Mesenchymal stem cell (in vitro differentiated cells and primary cell): ENCODE results near the gene CALML6.

Source experiments
- DNase-seq: peaks from one replicate; pipeline ENCODE4 v3.0.0-alpha.2; 2013
- H2AFZ ChIP-seq: one replicate; pipeline ENCODE4 v1.6.1; 2013; ENCODE audit warnings: low read depth, mild to moderate bottlenecking, control low read depth, inconsistent platforms, low read length, moderate library complexity
- H2AK5ac ChIP-seq: 2 replicates; pipeline ENCODE4 v1.6.1; 2013; ENCODE audit warnings: low read length, moderate library complexity, mild to moderate bottlenecking, inconsistent platforms; ENCODE audit not compliant: severe bottlenecking
- H2BK120ac ChIP-seq: one replicate; pipeline ENCODE4 v1.6.1; 2013; ENCODE audit warnings: low read depth, mild to moderate bottlenecking, inconsistent platforms, low read length, moderate library complexity
- H2BK12ac ChIP-seq, 2 experiments: one replicate each; pipeline ENCODE4 v1.6.1; 2013; ENCODE audit warnings: inconsistent platforms in 2 of 2, low read length in 2 of 2, mild to moderate bottlenecking in 2 of 2, moderate library complexity in 2 of 2, control low read depth in 1 of 2
- H2BK15ac ChIP-seq: one replicate; pipeline ENCODE4 v1.6.1; 2013; ENCODE audit warnings: mild to moderate bottlenecking, low read depth, inconsistent platforms; ENCODE audit not compliant: poor library complexity, severe bottlenecking
- H2BK5ac ChIP-seq: 2 replicates; pipeline ENCODE4 v1.6.1; 2013; ENCODE audit warnings: low read depth, mild to moderate bottlenecking, low read length, control low read depth, inconsistent platforms; ENCODE audit not compliant: poor library complexity, severe bottlenecking
- H3K14ac ChIP-seq, 2 experiments: one replicate each; pipeline ENCODE4 v1.6.1; 2013; ENCODE audit warnings: inconsistent platforms in 2 of 2, low read length in 2 of 2, control low read depth in 1 of 2, mild to moderate bottlenecking in 1 of 2, moderate library complexity in 1 of 2
- H3K18ac ChIP-seq, 2 experiments: one replicate each; pipeline ENCODE4 v1.6.1; 2013; ENCODE audit warnings: inconsistent platforms in 2 of 2, low read length in 2 of 2, control low read depth in 1 of 2, low read depth in 1 of 2, mild to moderate bottlenecking in 1 of 2
- H3K23ac ChIP-seq, 2 experiments: one replicate each; pipeline ENCODE4 v1.6.1; 2013; ENCODE audit warnings: inconsistent platforms in 2 of 2, low read length in 2 of 2, mild to moderate bottlenecking in 2 of 2, moderate library complexity in 2 of 2, control low read depth in 1 of 2
- H3K27ac ChIP-seq: 2 replicates; pipeline ENCODE4 v1.5.1; 2013; ENCODE audit warnings: mild to moderate bottlenecking, moderate library complexity, low read length, control low read depth, inconsistent platforms; ENCODE audit not compliant: poor library complexity, severe bottlenecking
- H3K27me3 ChIP-seq, 2 experiments: 2 replicates each; pipeline versions ENCODE4 v1.6.1 to v1.7.0; 2013; ENCODE audit warnings: low read length in 2 of 2, mild to moderate bottlenecking in 2 of 2, moderate library complexity in 2 of 2, control low read depth in 1 of 2, inconsistent platforms in 1 of 2; ENCODE audit not compliant: control insufficient read depth in 1 of 2, insufficient read depth in 1 of 2
- H3K36me3 ChIP-seq, 2 experiments: 2 replicates each; pipeline versions ENCODE4 v1.6.1 to v1.7.0; 2013; ENCODE audit warnings: low read length in 2 of 2, control low read depth in 1 of 2, inconsistent platforms in 1 of 2, low read depth in 1 of 2, mild to moderate bottlenecking in 1 of 2; ENCODE audit not compliant: insufficient read depth in 2 of 2, control insufficient read depth in 1 of 2
- H3K4ac ChIP-seq, 2 experiments: one replicate each; pipeline ENCODE4 v1.6.1; 2013; ENCODE audit warnings: inconsistent platforms in 2 of 2, low read length in 2 of 2, mild to moderate bottlenecking in 2 of 2, moderate library complexity in 2 of 2, control low read depth in 1 of 2, low read depth in 1 of 2
- H3K4me1 ChIP-seq: 2 replicates; pipeline ENCODE4 v1.6.1; 2013; ENCODE audit warnings: low read depth, low read length, control low read depth; ENCODE audit not compliant: control insufficient read depth, insufficient read depth
- H3K4me2 ChIP-seq: 2 replicates; pipeline ENCODE4 v1.6.1; 2013; ENCODE audit warnings: low read length, mild to moderate bottlenecking, inconsistent platforms; ENCODE audit not compliant: poor library complexity, severe bottlenecking
- H3K4me3 ChIP-seq, 2 experiments: 2 replicates each; pipeline versions ENCODE4 v1.5.1 to v1.7.0; 2013; ENCODE audit warnings: low read length in 2 of 2, mild to moderate bottlenecking in 2 of 2, control low read depth in 1 of 2, low read depth in 1 of 2; ENCODE audit not compliant: insufficient read depth in 1 of 2
- H3K79me1 ChIP-seq: replicated peaks from 2 replicates; pipeline ENCODE4 v1.6.1; 2013; ENCODE audit warnings: mild to moderate bottlenecking, control low read depth, low read length, inconsistent platforms; ENCODE audit not compliant: poor library complexity, severe bottlenecking
- H3K9ac ChIP-seq: 2 replicates; pipeline ENCODE4 v1.7.0; 2013; ENCODE audit warnings: mild to moderate bottlenecking, low read length, moderate library complexity
- H3K9me3 ChIP-seq: 2 replicates; pipeline ENCODE4 v1.7.0; 2013; ENCODE audit warnings: mild to moderate bottlenecking, low read length; ENCODE audit not compliant: control insufficient read depth
- H4K8ac ChIP-seq: one replicate; pipeline ENCODE4 v1.6.1; 2013; ENCODE audit warnings: inconsistent platforms, mild to moderate bottlenecking, low read length, moderate library complexity
- H4K91ac ChIP-seq: one replicate; pipeline ENCODE4 v1.6.1; 2013; ENCODE audit warnings: mild to moderate bottlenecking, low read length, inconsistent platforms
- WGBS: methylation state at CpG from one replicate; pipeline ENCODE4 v1.1.7; 2013; ENCODE audit warnings: mixed read lengths; 5-methylcytosine and 5-hydroxymethylcytosine counted together

CALML6 gene

GRCh38 chr1:1910651-1911331 lies 4.3 kb upstream of the CALML6 start:
- Histone ChIP-seq H3K9ac (peak overlapping the region; percentile 89), H2BK15ac (peak overlapping the region; percentile 4), H3K27me3 (peaks cover 0 to 8% of the 10 kb centered on the region in 2 experiments), H2BK120ac (no peak overlapping the region), H3K27ac (no peak overlapping the region), H3K4me1 (peaks cover 25% of the 10 kb centered on the region), H2AFZ (no peak overlapping the region), H2BK5ac (no peak overlapping the region), H4K91ac (no peak overlapping the region), H3K4ac (no peak overlapping the region), H3K23ac (no peak overlapping the region), H3K4me2 (no peak overlapping the region), H3K14ac (no peak overlapping the region), H3K9me3 (no peaks in the 10 kb centered on the region), H3K4me3 (peak overlapping the region in 1 of 2 experiments; percentile 82), H3K18ac (no peak overlapping the region), H2AK5ac (no peak overlapping the region), H3K79me1 (peaks cover 14% of the 10 kb centered on the region), H2BK12ac (peak overlapping the region in 1 of 2 experiments; percentile 5), H4K8ac (no peak overlapping the region), H3K36me3 (peaks cover 0 to 8% of the 10 kb centered on the region in 2 experiments)
- no peak for DNase-seq
- 96% methylated on average over 22 of the region's 22 CpGs for WGBS

GRCh38 chr1:1911350-1912041 lies 3.6 kb upstream of the CALML6 start:
- DNase-seq, result no peak
- Histone ChIP-seq H2AK5ac (no peak overlapping the region), H2BK120ac (no peak overlapping the region), H3K4me3 (no peak overlapping the region), H2BK5ac (no peak overlapping the region), H4K8ac (no peak overlapping the region), H3K4ac (no peak overlapping the region), H3K23ac (peak overlapping the region in 1 of 2 experiments; percentile 27), H3K4me1 (peaks cover 20% of the 10 kb centered on the region), H3K4me2 (no peak overlapping the region), H3K79me1 (peaks cover 14% of the 10 kb centered on the region), H2BK12ac (no peak overlapping the region), H2AFZ (no peak overlapping the region), H3K36me3 (peaks cover 0 to 8% of the 10 kb centered on the region in 2 experiments), H3K9ac (no peak overlapping the region), H3K27me3 (peaks cover 0 to 15% of the 10 kb centered on the region in 2 experiments), H3K9me3 (no peaks in the 10 kb centered on the region), H4K91ac (no peak overlapping the region), H3K18ac (no peak overlapping the region), H3K14ac (no peak overlapping the region), H2BK15ac (no peak overlapping the region), H3K27ac (no peak overlapping the region)
- 90% methylated on average over 13 of the region's 13 CpGs for WGBS

- no peak overlapping the region for H3K9ac ChIP-seq
- H3K27ac ChIP-seq, result no peak overlapping the region
- H3K79me1 ChIP-seq, result no peaks in the 10 kb centered on the region
- H4K8ac ChIP-seq, result no peak overlapping the region
- no peak for DNase-seq
- no peak overlapping the region for H2AK5ac ChIP-seq
- H3K4me2 ChIP-seq, result no peak overlapping the region
- no peak overlapping the region for H2AFZ ChIP-seq
- no peak overlapping the region for H3K14ac ChIP-seq
- no peak overlapping the region for H3K4me3 ChIP-seq
- peak overlapping the region in 1 of 2 experiments; percentile 73 for H3K23ac ChIP-seq
- H2BK5ac ChIP-seq, result no peak overlapping the region
- H2BK12ac ChIP-seq, result no peak overlapping the region
- H3K9me3 ChIP-seq, result no peaks in the 10 kb centered on the region
- peaks cover 0 to 34% of the 10 kb centered on the region in 2 experiments for H3K27me3 ChIP-seq
- no peak overlapping the region for H2BK120ac ChIP-seq
- H3K36me3 ChIP-seq, result no peaks in the 10 kb centered on the region
- peaks cover 13% of the 10 kb centered on the region for H3K4me1 ChIP-seq
- WGBS, result 66% methylated on average over 20 of the region's 20 CpGs
- no peak overlapping the region for H2BK15ac ChIP-seq
- H3K4ac ChIP-seq, result no peak overlapping the region
- H3K18ac ChIP-seq, result no peak overlapping the region
- H4K91ac ChIP-seq, result no peak overlapping the region
These were observed 724 bp upstream of the CALML6 start for GRCh38 chr1:1914101-1914970.
